Liver (tissue), 9 donors: ENCODE results near the gene IP6K2. TPM values are rescaled to one million over a fixed set of nuclear protein-coding genes. Genes with fewer than 3 reads are reported as not detected.

ENCODE experiments used
- DNase-seq: peaks from one replicate; pipeline ENCODE4 v3.0.0-alpha.2; 2017; ENCODE audit warnings: low spot score
- H3K27ac ChIP-seq, 2 donors: one replicate each; pipeline ENCODE4 v1.7.0; 2013; ENCODE audit warnings: inconsistent platforms in 2 of 2, low read length in 2 of 2, control low read depth in 1 of 2, low read depth in 1 of 2, mild to moderate bottlenecking in 1 of 2
- H3K27me3 ChIP-seq, 4 donors: one replicate each; pipeline versions ENCODE4 v1.6.1 to v1.7.0; 2013; ENCODE audit warnings: low read length in 3 of 4, inconsistent platforms in 1 of 4, mild to moderate bottlenecking in 1 of 4, moderate library complexity in 1 of 4; ENCODE audit not compliant: control insufficient read depth in 4 of 4, insufficient read depth in 4 of 4
- H3K36me3 ChIP-seq, 4 donors: one replicate each; pipeline versions ENCODE4 v1.6.1 to v1.7.0; 2013; ENCODE audit warnings: low read length in 3 of 4, mild to moderate bottlenecking in 3 of 4, low read depth in 1 of 4, moderate library complexity in 1 of 4; ENCODE audit not compliant: control insufficient read depth in 4 of 4, insufficient read depth in 3 of 4
- H3K4me1 ChIP-seq, 4 donors: one replicate each; pipeline versions ENCODE4 v1.6.1 to v1.7.0; 2013; ENCODE audit warnings: low read length in 3 of 4, mild to moderate bottlenecking in 3 of 4, moderate library complexity in 1 of 4; ENCODE audit not compliant: control insufficient read depth in 4 of 4, insufficient read depth in 4 of 4
- H3K4me3 ChIP-seq, 3 donors: one replicate each; pipeline versions ENCODE4 v1.6.1 to v1.7.0; 2013; ENCODE audit warnings: low read length in 3 of 3, control low read depth in 1 of 3, low read depth in 1 of 3, mild to moderate bottlenecking in 1 of 3
- H3K9ac ChIP-seq, 2 donors: one replicate each; pipeline ENCODE4 v1.7.0; 2013; ENCODE audit warnings: low read length in 2 of 2, mild to moderate bottlenecking in 2 of 2, moderate library complexity in 2 of 2, control low read depth in 1 of 2, low read depth in 1 of 2
- H3K9me3 ChIP-seq, 4 donors: one replicate each; pipeline versions ENCODE4 v1.6.1 to v1.7.0; 2013; ENCODE audit warnings: low read length in 3 of 4; ENCODE audit not compliant: control insufficient read depth in 4 of 4
- ATF3 ChIP-seq: IDR thresholded peaks from 2 replicates; pipeline ENCODE4 v1.6.1; 2016; ENCODE audit warnings: antibody characterized with exemption
- CTCF ChIP-seq: fragments of 150-350 bp; IDR thresholded peaks from 2 replicates; pipeline ENCODE4 v1.5.1; 2017; ENCODE audit warnings: improper control_type of control experiment, low read depth, low read length; ENCODE audit not compliant: missing input control
- EGR1 ChIP-seq, 2 donors: IDR thresholded peaks; 2 replicates each; pipeline ENCODE4 v1.6.1; 2016 to 2018; ENCODE audit warnings: antibody characterized with exemption in 2 of 2, low read depth in 2 of 2
- FOXA1 ChIP-seq: IDR thresholded peaks from 2 replicates; pipeline ENCODE4 v1.6.1; 2016; ENCODE audit warnings: antibody characterized with exemption
- FOXA2 ChIP-seq: IDR thresholded peaks from 2 replicates; pipeline ENCODE4 v1.6.1; 2016; ENCODE audit warnings: antibody characterized with exemption
- GABPA ChIP-seq, 2 donors: IDR thresholded peaks in 1 of 2; conservative IDR thresholded peaks in 1 of 2; 2 replicates each; pipeline ENCODE4 v1.6.1; 2016; ENCODE audit warnings: antibody characterized with exemption in 2 of 2, mild to moderate bottlenecking in 1 of 2, moderate library complexity in 1 of 2
- HNF4A ChIP-seq, 2 donors: conservative IDR thresholded peaks; 2 replicates each; pipeline ENCODE4 v1.6.1; 2016; ENCODE audit warnings: antibody characterized with exemption in 2 of 2, mild to moderate bottlenecking in 2 of 2
- HNF4G ChIP-seq: IDR thresholded peaks from 2 replicates; pipeline ENCODE4 v1.6.1; 2016; ENCODE audit warnings: antibody characterized with exemption
- JUND ChIP-seq, 2 donors: IDR thresholded peaks; 2 replicates each; pipeline ENCODE4 v1.6.1; 2016; ENCODE audit warnings: antibody characterized with exemption in 2 of 2
- MAX ChIP-seq: IDR thresholded peaks from 2 replicates; pipeline ENCODE4 v1.6.1; 2016; ENCODE audit warnings: antibody characterized with exemption
- NR2F2 ChIP-seq: IDR thresholded peaks from 2 replicates; pipeline ENCODE4 v1.6.1; 2016; ENCODE audit warnings: antibody characterized with exemption
- RAD21 ChIP-seq, 2 donors: IDR thresholded peaks; 2 replicates each; pipeline ENCODE4 v1.6.1; 2016; ENCODE audit warnings: antibody characterized with exemption in 2 of 2, mild to moderate bottlenecking in 2 of 2
- REST ChIP-seq: IDR thresholded peaks from 2 replicates; pipeline ENCODE4 v1.6.1; 2016; ENCODE audit warnings: antibody characterized with exemption, mild to moderate bottlenecking
- RXRA ChIP-seq, 2 donors: IDR thresholded peaks; 2 replicates each; pipeline ENCODE4 v1.6.1; 2017 to 2018; ENCODE audit warnings: antibody characterized with exemption in 2 of 2, mild to moderate bottlenecking in 1 of 2
- SP1 ChIP-seq: IDR thresholded peaks from 2 replicates; pipeline ENCODE4 v1.6.1; 2018; ENCODE audit warnings: antibody characterized with exemption, mild to moderate bottlenecking
- TAF1 ChIP-seq: conservative IDR thresholded peaks from 2 replicates; pipeline ENCODE4 v1.6.1; 2016; ENCODE audit warnings: antibody characterized with exemption, mild to moderate bottlenecking
- YY1 ChIP-seq: IDR thresholded peaks from 2 replicates; pipeline ENCODE4 v1.6.1; 2016; ENCODE audit warnings: antibody characterized with exemption, mild to moderate bottlenecking
- ZBTB33 ChIP-seq: IDR thresholded peaks from 2 replicates; pipeline ENCODE4 v1.6.1; 2016; ENCODE audit warnings: antibody characterized with exemption
- WGBS: extraction: QIAGEN DNeasy Blood & Tissue Kit; methylation state at CpG from one replicate; pipeline ENCODE4 v1.1.7; 2013; 5-methylcytosine and 5-hydroxymethylcytosine counted together
- polyA plus RNA-seq, 2 donors: library from polyadenylated mRNA; stranded (reverse) in 1 of 2; unstranded in 1 of 2; fragments of 200-250 nt in 1 of 2; fragments of >200 nt in 1 of 2; fragmentation: Nextera tagmentation in 1 of 2; extraction: Ambion mirVana in 1 of 2; gene quantifications; one replicate each; pipeline versions ENCODE4 v1.2.1 to v1.2.3, GENCODE V29; 2013 to 2015
- total RNA-seq, 2 donors: library from RNA; depleted of rRNA; stranded (reverse); fragments of >200 nt; gene quantifications; one replicate each; pipeline ENCODE4 v1.2.3, GENCODE V29; 2014
- donor health status: healthy.
- donor health status: healthy.
- donor health status: healthy.
- donor health status: healthy.
- donor health status: healthy.

Gene IP6K2
- total and polyA plus RNA-seq, 4 donors = 21.8 to 37.6 (median 24.3) TPM

- TF ChIP-seq CTCF (no peak), HNF4G (no peak), JUND (IDR thresholded peaks at IDR 0.05) (no peak), TAF1 (no peak), MAX (no peak), NR2F2 (no peak), RXRA (IDR thresholded peaks at IDR 0.05) (no peak)
These were observed 18.1 kb downstream of the IP6K2 start (continued) for GRCh38 chr3:48698891-48699290.

GRCh38 chr3:48697952-48698351 is 19.1 kb downstream of the IP6K2 start:
- DNase-seq = no peak
- no peaks in the 10 kb centered on the region for H3K9me3 ChIP-seq
- no peak for TF ChIP-seq NR2F2
- peak; percentile 15 to 20 for TF ChIP-seq RAD21 (IDR thresholded peaks at IDR 0.05)
- peaks cover 13 to 35% (median 24%) of the 10 kb centered on the region in 4 donors for H3K36me3 ChIP-seq
- no peak overlapping the region for H3K9ac ChIP-seq
- WGBS = 90% methylated on average over 3 of the region's 3 CpGs
- no peak overlapping the region for H3K27ac ChIP-seq
- H3K4me3 ChIP-seq = no peak overlapping the region
- no peaks in the 10 kb centered on the region for H3K27me3 ChIP-seq
- peaks cover 0 to 5% (median 4%) of the 10 kb centered on the region in 4 donors for H3K4me1 ChIP-seq

GRCh38 chr3:48696601-48697000 is 20.4 kb downstream of the IP6K2 start:
- DNase-seq = no peak
- H3K36me3 ChIP-seq = peaks cover 17 to 47% (median 35%) of the 10 kb centered on the region in 4 donors
- H3K9ac ChIP-seq = no peak overlapping the region
- H3K9me3 ChIP-seq = no peaks in the 10 kb centered on the region
- TF ChIP-seq ATF3 = no peak
- TF ChIP-seq HNF4G = no peak
- no peak for TF ChIP-seq RXRA (IDR thresholded peaks at IDR 0.05)
- TF ChIP-seq REST = no peak
- no peak for TF ChIP-seq JUND (IDR thresholded peaks at IDR 0.05)
- TF ChIP-seq NR2F2 = no peak
- no peak for TF ChIP-seq MAX
- no peak for TF ChIP-seq GABPA (IDR thresholded peaks at IDR 0.05 in 1 of 2, conservative IDR thresholded peaks at IDR 0.05 in 1 of 2)
- TF ChIP-seq ZBTB33 = no peak
- no peak for TF ChIP-seq TAF1
- TF ChIP-seq YY1 = no peak
- no peak for TF ChIP-seq HNF4A (conservative IDR thresholded peaks at IDR 0.05)
- TF ChIP-seq CTCF = no peak
- no peak for TF ChIP-seq FOXA1
- TF ChIP-seq RAD21 (IDR thresholded peaks at IDR 0.05) = no peak
- TF ChIP-seq SP1 = no peak
- TF ChIP-seq EGR1 (IDR thresholded peaks at IDR 0.05; ENCODE audit: low read depth in 2 of 2) = no peak
- no peak for TF ChIP-seq FOXA2
- H3K27me3 ChIP-seq = no peaks in the 10 kb centered on the region
- H3K4me3 ChIP-seq = no peak overlapping the region
- no peak overlapping the region for H3K27ac ChIP-seq
- H3K4me1 ChIP-seq = peaks cover 0 to 5% (median 4%) of the 10 kb centered on the region in 4 donors
